SK-N-DZ (cell line): ENCODE data around the gene WDR12. TPM values are rescaled to one million over a fixed set of nuclear protein-coding genes. Genes with fewer than 3 reads are reported as not detected.
"Not testable (repeated sequence)": the region's sequence is repeated elsewhere in the genome, so short reads cannot be mapped to it uniquely, and the experiment has no call there.

Source experiments
- DNase-seq: peaks from one replicate; pipeline ENCODE4 v3.0.0-alpha.2; 2015; ENCODE audit warnings: low spot score
- polyA plus RNA-seq, 2 experiments: library from polyadenylated mRNA; depleted of rRNA; stranded (reverse); fragments of >200 nt; gene quantifications; 2 replicates each; pipeline ENCODE4 v1.2.3, GENCODE V29; 2014

The WDR12 gene
- polyA plus RNA-seq (2014; cell fraction: cytosol; rRNA removed): 52.7 and 61.9 TPM in 2 replicates
- polyA plus RNA-seq (2014; cell fraction: nucleus; rRNA removed): 37.5 and 68.6 TPM in 2 replicates

DNA sequence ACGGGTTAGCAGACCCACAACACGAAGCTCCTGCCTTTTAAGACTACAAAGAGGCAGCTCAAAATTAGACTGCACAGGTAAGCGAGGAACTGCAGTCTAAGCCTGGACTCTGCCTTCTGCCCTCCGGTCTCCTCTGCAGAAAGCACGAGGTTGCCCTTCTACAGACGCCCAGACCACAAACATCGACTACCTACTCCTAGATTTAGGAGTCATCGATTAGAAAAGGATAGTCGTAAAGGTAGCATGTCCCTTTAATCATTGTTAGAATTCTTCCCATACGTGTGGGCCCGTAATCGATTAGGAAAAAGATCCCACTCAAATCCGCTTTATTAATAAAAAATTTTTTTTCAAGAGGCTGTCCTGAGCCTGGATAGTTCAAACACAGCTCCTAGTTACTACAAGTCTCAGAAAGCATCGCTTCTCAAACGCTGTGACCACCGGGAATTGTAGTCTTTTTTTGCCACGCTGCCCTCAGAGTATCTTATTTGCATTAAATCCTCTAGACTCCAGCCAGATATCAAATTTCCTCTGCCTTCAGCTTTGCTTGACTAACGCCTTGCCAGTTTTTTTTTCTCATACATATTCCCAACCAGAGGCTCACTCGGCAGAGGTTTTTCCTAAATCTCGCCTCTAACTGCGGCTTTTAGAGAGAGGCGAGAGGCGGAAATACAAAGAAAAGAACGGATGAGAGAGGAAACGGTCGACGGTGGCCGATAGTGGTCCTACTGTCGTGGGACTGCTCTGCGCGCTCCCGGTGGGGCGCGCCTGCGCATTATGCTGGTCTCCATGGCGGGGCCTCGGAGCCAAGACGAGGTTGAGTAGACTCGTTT, at the start of gene WDR12, which contains the start of gene CARF:
WDR12 (minus strand) TSS at position 162 of the 830 bp plus-strand sequence. CDS start 197 bp downstream, outside the sequence.
CARF (plus strand) TSS at position 764 of the 830 bp plus-strand sequence. CDS start 29,628 bp downstream, outside the sequence.
- peak; percentile 97 for DNase-seq

DNA sequence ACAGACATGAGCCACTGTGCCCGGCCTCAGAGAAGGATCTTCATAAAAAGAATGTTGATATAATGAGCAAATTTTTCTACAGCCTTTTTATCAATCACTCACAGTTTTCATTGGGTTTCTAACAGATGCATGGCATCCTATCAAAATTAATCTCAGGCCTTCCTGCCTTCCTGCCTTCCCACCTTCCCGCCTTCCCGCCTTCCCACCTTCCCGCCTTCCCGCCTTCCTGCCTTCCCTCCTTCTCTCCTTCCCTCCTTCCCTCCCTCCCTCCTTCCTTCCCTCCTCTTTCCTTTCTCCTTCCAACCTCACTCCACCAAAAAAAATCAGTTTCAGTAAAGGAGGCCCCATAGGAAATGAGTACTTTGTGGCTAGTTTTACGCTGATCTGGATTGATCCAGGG, 49.1 kb upstream of the WDR12 start:
- no peak for DNase-seq

DNA sequence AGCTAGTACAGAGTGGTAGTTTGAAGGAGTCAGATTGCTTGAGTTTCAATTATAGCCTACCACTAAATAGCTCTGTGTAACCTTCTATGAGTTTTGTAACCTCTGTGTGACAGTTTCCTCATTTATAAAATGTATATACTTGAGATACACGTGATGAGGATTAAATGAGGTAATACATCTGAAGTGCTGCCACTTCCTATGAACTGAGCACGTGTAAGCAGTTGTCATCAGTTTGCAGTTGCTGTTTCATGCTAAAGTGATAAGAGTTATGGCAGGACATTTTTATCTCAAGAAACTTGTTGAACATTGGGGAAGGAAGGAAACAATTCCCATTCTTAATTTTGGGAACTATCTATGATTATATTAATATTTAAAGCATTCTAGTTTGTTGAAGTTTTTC, 39.1 kb upstream of the WDR12 start:
- DNase-seq: no peak

DNA sequence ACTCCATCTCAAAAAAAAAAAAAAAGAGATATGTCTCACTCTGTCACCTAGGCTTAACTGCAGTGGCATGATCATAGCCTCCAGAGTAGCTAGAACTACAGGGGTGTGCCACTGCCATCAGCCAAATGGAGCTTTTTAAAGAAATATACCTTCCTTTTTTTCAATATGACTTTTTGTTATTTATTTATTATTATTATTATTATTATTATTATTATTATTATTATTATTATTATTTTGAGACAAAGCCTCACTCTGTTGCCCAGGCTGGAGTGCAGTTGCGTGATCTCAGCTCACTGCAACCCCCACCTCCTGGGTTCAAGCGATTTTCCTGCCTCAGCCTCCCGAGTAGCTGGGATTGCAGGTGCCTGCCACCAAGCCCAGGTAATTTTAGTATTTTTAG, 37.9 kb upstream of the WDR12 start:
- not testable (repeated sequence) for DNase-seq

GRCh38 chr2:202945497-202945896, 34.0 kb upstream of the WDR12 start:
- no peak for DNase-seq

DNA sequence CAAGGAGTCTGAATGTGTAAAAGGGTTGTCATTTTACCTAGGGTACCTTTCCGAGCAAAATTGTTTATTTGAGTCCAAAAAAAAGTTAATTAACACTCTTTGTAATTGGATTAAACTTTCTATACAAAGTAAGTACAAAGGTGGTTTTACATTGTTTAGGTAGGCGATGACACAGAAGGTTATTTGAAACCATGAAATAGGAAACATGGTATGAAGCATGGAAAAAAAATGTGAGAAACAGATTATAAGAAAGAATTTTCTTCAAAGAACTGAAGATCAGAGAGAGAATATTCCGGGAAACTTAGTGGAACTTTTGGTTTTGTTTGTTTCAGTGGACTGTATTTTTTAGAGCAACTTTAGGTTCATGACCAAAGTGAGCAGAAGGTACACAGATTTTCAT, 33.3 kb upstream of the WDR12 start:
- no peak for DNase-seq

GRCh38 chr2:202944408-202944807, 32.9 kb upstream of the WDR12 start:
- no peak for DNase-seq

- DNase-seq: no peak
Measured at GRCh38 chr2:202941771-202942170, 30.3 kb upstream of the WDR12 start.

- no peak for DNase-seq
Measured at GRCh38 chr2:202938960-202939359, 27.5 kb upstream of the WDR12 start.

GRCh38 chr2:202934456-202934855, 23.0 kb upstream of the WDR12 start:
- no peak for DNase-seq

DNA sequence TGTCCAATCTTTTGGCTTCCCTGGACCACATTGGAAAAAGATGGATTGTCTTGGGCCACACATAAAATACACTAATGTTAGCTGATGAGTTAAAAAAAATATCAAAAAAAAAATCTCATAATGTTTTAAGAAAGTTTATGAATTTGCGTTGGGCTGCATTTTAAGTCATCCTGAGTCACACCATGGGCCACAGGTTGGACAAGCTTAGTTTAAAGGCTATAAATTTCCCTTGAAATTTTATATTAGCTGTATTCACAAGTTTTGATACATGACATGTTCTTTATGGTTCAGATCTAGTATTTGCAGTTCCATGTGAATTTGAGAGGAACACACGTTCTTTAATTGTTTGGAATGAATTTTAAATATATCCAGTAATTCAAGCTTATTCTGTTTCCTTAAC, 22.5 kb upstream of the WDR12 start:
- DNase-seq: no peak

DNA sequence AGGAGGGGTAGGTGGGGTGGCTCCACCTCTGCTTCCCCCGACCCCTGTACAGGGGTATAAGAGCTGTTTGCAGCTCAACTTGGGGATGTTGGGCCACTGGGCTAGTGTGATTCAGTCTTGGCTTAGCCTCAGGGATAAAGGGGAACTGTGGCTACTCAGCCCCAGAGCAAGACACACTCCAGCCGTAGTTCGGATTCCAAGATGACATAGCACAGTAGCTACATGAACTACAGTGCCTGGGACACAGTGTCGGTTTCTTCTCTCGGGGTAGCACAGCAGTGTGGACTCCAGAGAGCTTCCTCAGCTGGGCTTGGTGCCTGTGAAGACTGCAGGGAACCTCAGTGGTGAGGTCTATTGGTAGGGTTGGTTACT, 21.7 kb upstream of the WDR12 start:
- no peak for DNase-seq

DNA sequence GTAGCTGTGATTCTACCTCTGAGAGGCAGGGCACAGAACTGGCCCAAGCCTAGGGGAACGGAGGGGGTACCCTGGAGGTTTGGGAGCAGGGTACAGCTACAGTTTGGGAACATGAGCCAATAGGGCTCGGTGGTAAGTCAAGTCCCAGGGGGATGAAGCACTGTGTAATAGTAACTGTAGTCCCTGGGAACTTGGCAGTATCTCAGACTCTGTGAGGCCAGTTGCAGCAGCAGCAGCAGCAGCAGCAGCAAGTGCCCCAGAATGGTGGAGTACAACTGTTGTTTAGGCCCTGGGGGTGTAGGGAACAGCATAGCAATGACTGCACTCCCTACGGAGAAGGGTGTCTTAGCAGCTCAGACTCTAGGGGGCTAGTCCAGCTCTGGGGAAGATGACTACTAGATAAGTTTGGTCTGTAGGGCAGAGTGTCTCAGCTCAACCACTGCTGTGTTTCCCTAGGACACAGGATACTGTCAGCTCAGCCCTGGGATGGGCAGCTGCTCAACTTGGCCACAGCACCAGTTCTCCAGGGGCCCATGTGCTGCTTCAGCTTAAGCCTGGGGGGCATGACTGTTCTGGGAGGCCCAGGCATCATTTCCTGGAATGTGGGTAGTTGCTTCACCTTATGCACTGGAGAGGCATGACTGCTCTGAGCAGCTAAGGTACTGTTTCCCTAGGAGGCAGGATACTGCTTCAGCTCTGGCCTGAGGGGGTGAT, 21.1 kb upstream of the WDR12 start:
- DNase-seq: no peak

DNA sequence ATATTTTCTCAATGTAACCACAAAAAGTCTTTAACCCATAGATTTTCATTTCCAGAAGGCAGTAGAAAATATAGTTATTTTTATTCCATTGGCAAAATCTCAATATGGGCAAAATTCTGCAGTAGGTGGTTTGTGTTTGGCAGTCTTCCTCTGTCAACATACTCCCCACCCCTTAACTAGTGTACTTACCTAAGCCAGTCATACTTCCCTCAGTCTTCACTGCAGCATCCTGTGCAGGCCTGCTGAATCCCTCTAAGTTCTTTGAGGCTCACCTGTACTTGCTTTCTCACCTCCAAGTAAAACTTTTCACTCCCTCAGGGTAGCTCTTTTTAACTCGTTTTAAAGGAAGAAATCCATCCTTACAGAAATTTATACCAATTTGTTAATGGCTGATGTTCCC, 7.4 kb upstream of the WDR12 start:
- no peak for DNase-seq

DNA sequence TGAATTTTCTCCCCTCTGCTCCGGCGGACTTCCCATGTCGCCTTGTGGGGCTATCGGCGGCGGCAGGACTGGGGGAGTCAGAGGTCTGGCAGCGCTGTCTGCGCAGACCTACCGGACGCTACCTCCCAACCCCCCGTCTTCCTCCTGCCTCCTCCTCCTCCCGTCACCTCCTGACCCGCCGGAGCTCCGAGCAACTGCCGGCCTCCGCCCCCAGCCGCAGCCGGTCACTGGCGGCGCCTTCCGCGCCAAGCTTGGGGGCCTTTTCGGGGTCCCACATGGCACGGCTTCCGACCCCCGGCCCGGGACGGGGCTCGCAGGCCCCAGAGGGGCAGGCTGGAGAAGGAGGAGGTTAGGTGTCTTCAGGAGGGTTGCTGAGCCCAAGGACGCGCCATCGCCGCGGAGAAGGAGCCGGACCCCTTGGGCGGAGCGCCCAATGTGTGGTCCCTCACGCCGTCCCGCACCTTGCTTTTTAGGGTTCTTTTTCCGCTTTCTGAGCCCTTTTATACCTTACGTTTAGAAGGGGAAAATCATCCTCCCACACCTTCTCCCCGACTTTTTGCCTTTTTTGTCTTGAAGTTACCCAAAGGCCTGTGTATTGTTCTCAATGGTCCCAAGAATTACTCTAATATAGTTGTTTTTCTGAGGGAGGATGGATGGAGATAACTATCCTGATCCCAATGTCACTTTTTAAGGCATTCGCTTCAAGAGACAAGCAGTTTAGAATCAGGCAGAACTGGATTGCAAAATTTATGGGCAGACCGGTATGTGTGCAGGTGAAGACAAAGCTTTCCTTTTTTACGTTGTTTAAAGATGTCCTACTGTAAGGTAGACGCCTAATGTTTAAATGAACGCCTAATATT, 1.1 kb upstream of the WDR12 start:
- peak; percentile 38 for DNase-seq

GRCh38 chr2:202911203-202911511, 316 bp downstream of the WDR12 start:
- DNase-seq: no peak

DNA sequence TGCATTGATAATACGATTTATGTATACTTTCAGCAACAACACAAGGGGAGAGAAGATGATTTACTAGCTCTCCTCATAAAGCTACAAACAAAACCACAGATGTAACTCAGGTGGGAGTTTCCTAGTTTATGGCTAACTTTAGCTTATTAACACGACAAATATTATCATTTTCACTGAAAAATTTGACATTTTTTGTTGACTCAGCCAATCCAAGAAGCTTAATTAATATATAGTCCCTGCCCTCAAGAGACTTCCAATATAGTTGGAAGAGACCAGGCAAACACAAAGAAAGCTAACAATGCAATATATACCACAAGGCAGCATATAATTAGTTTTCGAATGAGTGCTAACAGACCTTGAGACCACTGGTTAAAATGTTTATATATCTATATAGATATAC, 775 bp downstream of the WDR12 start:
- no peak for DNase-seq

DNA sequence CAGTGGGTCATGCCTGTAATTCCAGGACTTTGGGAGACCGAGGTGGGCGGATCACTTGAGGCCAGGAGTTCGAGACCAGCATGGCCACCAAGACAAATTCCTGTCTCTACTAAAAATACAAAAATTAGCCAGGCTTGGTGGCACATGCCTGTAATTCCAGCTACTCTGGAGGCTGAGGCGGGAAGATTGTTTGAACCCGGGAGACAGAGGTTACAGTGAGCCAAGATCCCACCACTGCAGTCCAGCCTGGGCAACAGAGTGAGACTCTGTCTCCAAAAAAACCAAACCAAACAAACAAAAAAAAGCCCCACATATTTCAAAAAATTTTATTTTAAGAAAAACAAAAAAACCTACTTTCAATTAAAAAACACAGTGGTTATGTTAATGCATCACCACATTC, 1.2 kb downstream of the WDR12 start:
- not testable (repeated sequence) for DNase-seq

DNA sequence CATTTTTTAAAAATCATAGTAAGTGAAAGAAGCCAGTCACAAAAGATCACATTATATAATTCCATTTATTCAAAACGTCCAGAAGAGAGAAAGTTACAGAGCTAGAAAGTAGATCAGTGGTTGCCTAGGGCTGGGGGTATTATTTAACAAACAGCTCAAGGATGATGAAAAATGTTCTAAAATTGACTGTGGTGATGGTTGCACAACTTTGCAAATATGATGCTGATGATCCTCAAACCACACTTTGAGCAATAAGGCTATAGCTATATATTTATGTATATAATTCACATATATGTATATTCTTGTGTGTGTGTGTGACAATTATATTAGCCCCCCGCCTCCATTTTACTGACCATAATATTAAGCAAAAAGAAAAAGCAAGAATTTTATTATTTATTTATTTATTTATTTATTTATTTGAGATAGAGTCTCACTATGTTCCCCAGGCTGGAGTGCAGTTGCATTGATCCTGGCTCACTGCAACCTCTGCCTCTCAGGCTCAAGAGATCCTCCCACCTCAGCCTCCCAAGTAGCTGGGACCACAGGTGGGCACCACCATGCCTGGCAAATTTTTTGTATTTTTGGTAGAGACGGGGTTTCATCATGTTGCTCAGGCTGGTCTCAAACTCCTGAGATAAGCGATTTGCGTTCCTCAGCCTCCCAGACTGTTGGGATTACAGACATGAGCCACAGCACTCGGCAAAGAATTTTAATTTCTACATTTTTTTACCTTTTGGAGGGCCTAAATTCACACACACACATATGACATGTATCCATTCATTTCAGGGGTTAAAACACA, 1.9 kb downstream of the WDR12 start:
- no peak for DNase-seq

- DNase-seq: no peak
Measured at GRCh38 chr2:202908186-202908585, 3.3 kb downstream of the WDR12 start.

DNA sequence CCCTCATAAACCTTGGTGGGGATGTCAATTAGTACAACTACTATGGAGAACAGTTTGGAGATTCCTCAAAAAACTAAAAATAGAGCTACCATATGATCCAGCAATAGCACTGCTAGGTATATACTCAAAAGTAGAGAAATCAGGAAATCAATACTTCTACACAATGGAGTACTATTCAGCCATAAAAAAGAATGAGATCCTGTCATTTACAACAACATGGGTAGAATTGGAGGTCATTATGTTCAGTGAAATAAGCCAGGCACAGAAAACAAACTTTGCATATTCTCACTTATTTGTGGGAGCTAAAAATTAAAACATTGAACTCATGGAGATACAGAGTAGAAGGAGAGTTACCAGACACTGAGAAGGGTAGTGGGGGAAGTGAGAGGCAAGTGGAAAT, 6.0 kb downstream of the WDR12 start:
- DNase-seq: not testable (repeated sequence)
